ENCODE results near the gene PRR5L.

GRCh38 chr11:36386411-36386810 is 90.3 kb downstream of the PRR5L start:
- TF ChIP-seq POLR2AphosphoS5 (IDR thresholded peaks at IDR 0.05; ENCODE audit: low read depth, low read length): no peak
- TF ChIP-seq SPI1 (IDR thresholded peaks at IDR 0.05; ENCODE audit: low read depth, low read length): no peak
- TF ChIP-seq POLR2A (IDR thresholded peaks at IDR 0.05; ENCODE audit: low read depth, low read length): no peak
- no peak for TF ChIP-seq POU2F2 (IDR thresholded peaks at IDR 0.05; ENCODE audit: low read depth, low read length)
- no peak for TF ChIP-seq TAF1 (IDR thresholded peaks at IDR 0.05; ENCODE audit: low read depth, low read length)
- TF ChIP-seq PAX5 (IDR thresholded peaks at IDR 0.05; ENCODE audit: insufficient read depth, low read length, severe bottlenecking): no peak

Data from GM12891 (cell line).